OCI-LY3 (cell line): ENCODE results near the gene VAV2.

Experiments
- H2AFZ ChIP-seq: fragments of 200-600, 300-600 bp; shearing (Covaris generic); 2 replicates; pipeline ENCODE4 v1.6.0; 2014; ENCODE audit warnings: antibody characterized with exemption, low read depth, low read length
- H3K27ac ChIP-seq: fragments of 200-600, 300-600 bp; sonication (generic); 2 replicates; pipeline ENCODE4 v1.5.1; 2014; ENCODE audit warnings: mild to moderate bottlenecking, low read length, moderate library complexity, mixed read lengths
- H3K27me3 ChIP-seq: fragments of 200-600, 300-600 bp; sonication (generic); 2 replicates; pipeline ENCODE4 v1.6.1; 2014; ENCODE audit warnings: low read depth, low read length, mixed read lengths
- H3K36me3 ChIP-seq: fragments of 200-600, 300-600 bp; sonication (generic); replicated peaks from 2 replicates; pipeline ENCODE3; 2014; ENCODE audit warnings: low read depth, low read length, mixed read lengths
- H3K4me1 ChIP-seq: fragments of 300-600, 200-600 bp; sonication (generic); 2 replicates; pipeline ENCODE4 v1.6.1; 2014; ENCODE audit warnings: low read length, mixed read lengths
- H3K4me2 ChIP-seq: fragments of 200-600, 300-600 bp; sonication (generic); 2 replicates; pipeline ENCODE4 v1.6.1; 2014; ENCODE audit warnings: low read length, mixed read lengths
- H3K4me3 ChIP-seq: fragments of 300-600, 200-600 bp; sonication (generic); 2 replicates; pipeline ENCODE4 v1.5.1; 2014; ENCODE audit warnings: antibody characterized with exemption, mild to moderate bottlenecking, low read length, moderate library complexity
- H3K79me2 ChIP-seq: fragments of 300-600, 200-600 bp; shearing (Covaris generic); 2 replicates; pipeline ENCODE4 v1.6.1; 2014; ENCODE audit warnings: mild to moderate bottlenecking, low read length, mixed read lengths
- H3K9ac ChIP-seq: fragments of 300-600, 200-600 bp; shearing (Covaris generic); 2 replicates; pipeline ENCODE4 v1.6.0; 2014; ENCODE audit warnings: mild to moderate bottlenecking, low read length, moderate library complexity
- H3K9me3 ChIP-seq: fragments of 200-600, 300-600 bp; shearing (Covaris generic); 2 replicates; pipeline ENCODE4 v1.6.1; 2014; ENCODE audit warnings: low read length, mixed read lengths; ENCODE audit not compliant: insufficient read depth
- H4K20me1 ChIP-seq: fragments of 200-600, 300-600 bp; sonication (generic); 2 replicates; pipeline ENCODE4 v1.6.1; 2016; ENCODE audit warnings: low read length, mixed read lengths; ENCODE audit not compliant: insufficient read depth
- EZH2phosphoT487 ChIP-seq: fragments of 200-600 bp; shearing (Covaris generic); IDR thresholded peaks from 2 replicates; pipeline ENCODE4 v1.6.1; 2018; ENCODE audit warnings: antibody characterized with exemption, mixed run types, low read depth
- TF ChIP-seq, protein P1 (sequence below): fragments of 200-600, 300-600 bp; sonication (generic); IDR thresholded peaks from 2 replicates; pipeline ENCODE4 v1.5.1; 2014; ENCODE audit warnings: antibody characterized with exemption, low read length, low read depth

The VAV2 gene

DNA sequence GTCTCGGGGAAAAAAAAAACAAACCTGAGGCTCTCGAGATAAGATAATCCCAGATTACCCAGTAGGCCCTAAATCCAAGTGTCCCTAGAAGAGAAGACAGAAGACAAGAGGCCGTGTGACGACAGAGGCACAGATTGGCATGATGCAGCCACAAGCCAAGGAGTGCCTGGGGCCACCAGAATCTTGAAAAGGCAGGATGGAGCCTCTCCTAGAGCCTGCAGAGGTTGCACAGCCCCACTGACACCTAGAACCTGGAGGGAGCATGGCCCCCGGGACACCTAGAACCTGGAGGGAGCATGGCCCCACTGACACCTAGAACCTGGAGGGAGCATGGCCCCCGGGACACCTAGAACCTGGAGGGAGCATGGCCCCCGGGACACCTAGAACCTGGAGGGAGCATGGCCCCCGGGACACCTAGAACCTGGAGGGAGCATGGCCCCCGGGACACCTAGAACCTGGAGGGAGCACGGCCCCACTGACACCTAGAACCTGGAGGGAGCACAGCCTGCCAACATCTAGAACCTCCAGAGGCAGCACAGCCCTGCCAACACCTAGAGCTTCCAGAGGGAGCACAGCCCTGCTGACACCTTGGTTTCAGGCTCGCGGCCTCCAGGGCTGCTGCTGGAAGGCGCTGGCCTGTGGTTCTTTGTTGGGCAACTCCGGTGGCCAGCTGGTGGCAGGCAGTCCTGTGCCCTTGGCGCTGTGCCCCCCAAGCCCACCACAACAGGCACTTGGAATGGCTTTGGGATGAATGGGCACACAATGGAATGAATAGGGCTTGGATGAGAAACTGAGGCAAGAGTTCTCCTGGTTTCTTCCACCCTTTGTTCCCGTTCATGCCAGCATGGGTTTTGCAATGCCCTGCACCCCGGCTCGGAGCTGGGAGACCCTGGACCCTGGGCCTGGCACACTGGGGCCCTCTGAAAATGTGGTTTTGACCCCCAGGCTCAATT, 39.2 kb downstream of the VAV2 start:
- Histone ChIP-seq H3K36me3 (peaks cover 19% of the 10 kb centered on the region), H3K27ac (peak overlapping the region; percentile 94), H2AFZ (no peak overlapping the region), H3K79me2 (peaks cover 91% of the 10 kb centered on the region), H3K4me2 (peak overlapping the region; percentile 92), H4K20me1 (peaks cover 10% of the 10 kb centered on the region), H3K9ac (peak overlapping the region; percentile 74; the same call in 1 of the 2 replicates), H3K27me3 (no peaks in the 10 kb centered on the region), H3K4me1 (peaks cover 86% of the 10 kb centered on the region), H3K9me3 (no peaks in the 10 kb centered on the region), H3K4me3 (peak overlapping the region; percentile 76; the same call in 1 of the 2 replicates)
- TF ChIP-seq, protein P1, sequence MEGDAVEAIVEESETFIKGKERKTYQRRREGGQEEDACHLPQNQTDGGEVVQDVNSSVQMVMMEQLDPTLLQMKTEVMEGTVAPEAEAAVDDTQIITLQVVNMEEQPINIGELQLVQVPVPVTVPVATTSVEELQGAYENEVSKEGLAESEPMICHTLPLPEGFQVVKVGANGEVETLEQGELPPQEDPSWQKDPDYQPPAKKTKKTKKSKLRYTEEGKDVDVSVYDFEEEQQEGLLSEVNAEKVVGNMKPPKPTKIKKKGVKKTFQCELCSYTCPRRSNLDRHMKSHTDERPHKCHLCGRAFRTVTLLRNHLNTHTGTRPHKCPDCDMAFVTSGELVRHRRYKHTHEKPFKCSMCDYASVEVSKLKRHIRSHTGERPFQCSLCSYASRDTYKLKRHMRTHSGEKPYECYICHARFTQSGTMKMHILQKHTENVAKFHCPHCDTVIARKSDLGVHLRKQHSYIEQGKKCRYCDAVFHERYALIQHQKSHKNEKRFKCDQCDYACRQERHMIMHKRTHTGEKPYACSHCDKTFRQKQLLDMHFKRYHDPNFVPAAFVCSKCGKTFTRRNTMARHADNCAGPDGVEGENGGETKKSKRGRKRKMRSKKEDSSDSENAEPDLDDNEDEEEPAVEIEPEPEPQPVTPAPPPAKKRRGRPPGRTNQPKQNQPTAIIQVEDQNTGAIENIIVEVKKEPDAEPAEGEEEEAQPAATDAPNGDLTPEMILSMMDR = no peak
- TF ChIP-seq EZH2phosphoT487 = no peak

DNA sequence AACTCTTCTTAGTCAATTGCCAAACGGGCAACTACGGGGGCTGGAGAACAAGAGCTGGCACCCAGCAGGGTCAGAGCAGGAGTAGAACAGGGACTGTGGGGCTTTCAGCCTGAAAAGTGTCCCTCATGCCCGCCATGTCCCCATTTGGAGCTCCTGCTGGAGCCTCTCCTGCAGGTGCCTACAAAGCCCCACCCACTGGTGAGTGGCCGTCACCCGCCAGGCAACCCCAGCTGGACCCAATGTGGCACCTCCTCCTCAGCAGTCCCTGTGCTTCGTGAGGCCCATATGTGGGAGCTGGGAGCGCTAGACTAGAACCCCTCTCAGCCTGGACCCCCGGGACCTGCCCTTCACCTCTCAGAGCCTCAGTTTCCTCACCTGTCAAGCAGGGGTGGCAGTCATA, 40.9 kb downstream of the VAV2 start:
- Histone ChIP-seq H4K20me1 (peaks cover 10% of the 10 kb centered on the region), H2AFZ (no peak overlapping the region), H3K4me2 (peak overlapping the region; percentile 67), H3K27me3 (no peaks in the 10 kb centered on the region), H3K9me3 (no peaks in the 10 kb centered on the region), H3K27ac (peak overlapping the region; percentile 67), H3K4me1 (peaks cover 87% of the 10 kb centered on the region), H3K79me2 (peaks cover 93% of the 10 kb centered on the region), H3K4me3 (peak overlapping the region; percentile 51), H3K9ac (peak overlapping the region; percentile 56; the same call in 1 of the 2 replicates), H3K36me3 (peaks cover 22% of the 10 kb centered on the region)
- no peak for TF ChIP-seq EZH2phosphoT487
- TF ChIP-seq, protein P1 = no peak

DNA sequence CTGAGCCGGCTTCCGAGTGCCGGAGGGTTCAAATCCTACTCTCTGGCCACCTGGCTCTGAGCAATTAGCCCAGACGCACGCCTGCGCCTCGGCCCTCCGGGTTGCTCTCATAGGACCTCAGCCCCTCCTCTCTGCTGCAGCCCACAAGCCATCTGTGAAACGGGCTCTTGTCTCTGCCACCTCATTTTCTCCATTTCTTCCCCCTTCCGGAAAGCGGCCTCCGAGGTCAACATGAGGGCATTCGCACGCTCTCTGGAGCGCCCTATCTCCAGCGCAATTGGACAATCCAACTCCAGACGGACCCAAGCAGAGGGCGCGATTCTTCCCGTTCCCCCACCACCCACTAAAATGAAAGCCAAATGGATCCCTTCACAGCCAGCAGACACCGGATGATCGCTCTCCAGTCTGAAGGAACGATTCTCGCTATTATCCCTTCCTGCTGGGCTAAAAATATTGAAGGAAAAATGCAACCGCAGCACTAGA, 41.5 kb downstream of the VAV2 start:
- H3K9ac ChIP-seq = peak overlapping the region; percentile 56
- peak overlapping the region; percentile 67 for H3K4me2 ChIP-seq
- H2AFZ ChIP-seq = no peak overlapping the region
- peaks cover 22% of the 10 kb centered on the region for H3K36me3 ChIP-seq
- H3K9me3 ChIP-seq = no peaks in the 10 kb centered on the region
- H4K20me1 ChIP-seq = peaks cover 10% of the 10 kb centered on the region
- peak overlapping the region; percentile 51 for H3K4me3 ChIP-seq
- peak overlapping the region; percentile 67 for H3K27ac ChIP-seq
- H3K79me2 ChIP-seq = peaks cover 93% of the 10 kb centered on the region
- TF ChIP-seq, protein P1 = no peak
- TF ChIP-seq EZH2phosphoT487 = no peak
- H3K27me3 ChIP-seq = no peaks in the 10 kb centered on the region
- H3K4me1 ChIP-seq = peaks cover 87% of the 10 kb centered on the region

DNA sequence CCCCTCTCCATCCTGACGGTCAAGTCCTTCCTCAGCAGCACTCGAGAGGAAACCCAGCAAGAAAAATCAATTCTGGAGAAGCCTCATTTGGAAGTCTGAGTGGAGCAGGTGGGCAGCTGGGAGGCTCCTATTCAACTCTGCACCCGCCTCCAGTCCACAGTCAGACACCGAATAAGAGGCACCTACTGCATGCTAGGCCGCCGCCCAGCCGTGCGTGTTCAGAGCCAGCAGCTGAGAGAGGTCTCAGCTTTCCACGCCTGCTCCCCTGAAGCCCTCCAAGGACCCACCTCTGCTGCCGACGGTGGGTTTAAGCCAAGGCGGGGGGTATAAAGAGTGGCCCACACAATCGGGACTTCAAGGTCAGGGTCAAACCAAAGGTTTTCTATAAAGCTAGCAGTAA, 41.9 kb downstream of the VAV2 start:
- no peaks in the 10 kb centered on the region for H3K27me3 ChIP-seq
- peak overlapping the region; percentile 51 for H3K4me3 ChIP-seq
- H4K20me1 ChIP-seq = peaks cover 10% of the 10 kb centered on the region
- no peak for TF ChIP-seq EZH2phosphoT487
- TF ChIP-seq, protein P1 = no peak
- no peaks in the 10 kb centered on the region for H3K9me3 ChIP-seq
- peaks cover 88% of the 10 kb centered on the region for H3K4me1 ChIP-seq
- no peak overlapping the region for H2AFZ ChIP-seq
- H3K79me2 ChIP-seq = peaks cover 94% of the 10 kb centered on the region
- peak overlapping the region; percentile 67 for H3K27ac ChIP-seq
- H3K36me3 ChIP-seq = peaks cover 22% of the 10 kb centered on the region
- H3K9ac ChIP-seq = peak overlapping the region; percentile 56
- H3K4me2 ChIP-seq = peak overlapping the region; percentile 67
